ENCODE measurements around the gene C13orf42. TPM values are rescaled to one million over a fixed set of nuclear protein-coding genes. Genes with fewer than 3 reads are reported as not detected.
A peak's percentile ranks its signal among the peaks of the same experiment; 100 is the strongest.

Gene C13orf42
- total RNA-seq, 1 experiment from 2014 or later: not detected

- no TSS peak for BruUV-seq (replicated peaks)
- Histone ChIP-seq H4K20me1 (ENCODE audit: insufficient read depth) (no peaks in the 10 kb centered on the region), H3K9me3 (ENCODE audit: control insufficient read depth in 1 of 2, insufficient read depth in 1 of 2, low read depth in 1 of 2, low read length in 2 of 2) (no peaks in the 10 kb centered on the region), H3K27me3 (ENCODE audit: insufficient read depth, low read length) (no peaks in the 10 kb centered on the region), H3K27ac (ENCODE audit: low read depth, low read length) (no peak overlapping the region), H3K9me2 (ENCODE audit: insufficient read depth) (no peaks in the 10 kb centered on the region), H3K9ac (ENCODE audit: low read length) (no peak overlapping the region), H3K4me1 (ENCODE audit: control insufficient read depth in 1 of 2, insufficient read depth in 2 of 2, low read length in 2 of 2) (no peaks in the 10 kb centered on the region), H3K4me2 (ENCODE audit: low read length) (no peak overlapping the region), H2AFZ (ENCODE audit: low read depth, low read length, poor library complexity, severe bottlenecking) (no peak overlapping the region), H3K4me3 (replicated peaks in 1 of 2; ENCODE audit: low read depth in 1 of 2, low read length in 2 of 2) (no peak overlapping the region), H3K36me3 (ENCODE audit: control insufficient read depth in 1 of 2, insufficient read depth in 2 of 2, low read length in 2 of 2) (no peaks in the 10 kb centered on the region), H3K79me2 (ENCODE audit: insufficient read depth, low read length) (no peaks in the 10 kb centered on the region)
- no peak for ATAC-seq
- CTCF ChIA-PET: no interaction called here
- POLR2A ChIA-PET: interaction anchor here (0.6 kb wide), 1 partner anchor 12 kb away, joined by 4 read pairs; no protein-coding TSS in a partner anchor
- RAD21 ChIA-PET (ENCODE audit: low non-redundant PET in 1 of 2, low total read pairs in 2 of 2, uncharacterized antibody in 2 of 2, unreplicated experiment in 2 of 2): no interaction called here
- TF ChIP-seq ZFX (IDR thresholded peaks at IDR 0.05) (no peak), EGR1 (IDR thresholded peaks at IDR 0.05; ENCODE audit: low read depth) (no peak), ZBTB33 (IDR thresholded peaks at IDR 0.05; ENCODE audit: extremely low read depth, insufficient replicate concordance, low read length) (no peak), REST (IDR thresholded peaks at IDR 0.05; ENCODE audit: low read depth) (0 out of 2 replicates have a peak, but pooled peaks have one; percentile 8), CTCF (IDR thresholded peaks at IDR 0.05 in 2 of 3, conservative IDR thresholded peaks at IDR 0.05 in 1 of 3; ENCODE audit: borderline replicate concordance in 1 of 3, insufficient read depth in 1 of 3, low read depth in 2 of 3, low read length in 2 of 3) (no peak)
- DNase-seq (ENCODE audit: low read depth, low spot score): no peak
- intact Hi-C loops (cut with micrococcal nuclease): no loop called here
Measured at GRCh38 chr13:51136276-51136980, 25.4 kb upstream of the C13orf42 start.
